ENCODE data around the gene UBE3C. TPM values are rescaled to one million over a fixed set of nuclear protein-coding genes. Genes with fewer than 3 reads are reported as not detected.

UBE3C gene
- total RNA-seq, 1 donor from 2014 or later, result 69.5 TPM

DNA sequence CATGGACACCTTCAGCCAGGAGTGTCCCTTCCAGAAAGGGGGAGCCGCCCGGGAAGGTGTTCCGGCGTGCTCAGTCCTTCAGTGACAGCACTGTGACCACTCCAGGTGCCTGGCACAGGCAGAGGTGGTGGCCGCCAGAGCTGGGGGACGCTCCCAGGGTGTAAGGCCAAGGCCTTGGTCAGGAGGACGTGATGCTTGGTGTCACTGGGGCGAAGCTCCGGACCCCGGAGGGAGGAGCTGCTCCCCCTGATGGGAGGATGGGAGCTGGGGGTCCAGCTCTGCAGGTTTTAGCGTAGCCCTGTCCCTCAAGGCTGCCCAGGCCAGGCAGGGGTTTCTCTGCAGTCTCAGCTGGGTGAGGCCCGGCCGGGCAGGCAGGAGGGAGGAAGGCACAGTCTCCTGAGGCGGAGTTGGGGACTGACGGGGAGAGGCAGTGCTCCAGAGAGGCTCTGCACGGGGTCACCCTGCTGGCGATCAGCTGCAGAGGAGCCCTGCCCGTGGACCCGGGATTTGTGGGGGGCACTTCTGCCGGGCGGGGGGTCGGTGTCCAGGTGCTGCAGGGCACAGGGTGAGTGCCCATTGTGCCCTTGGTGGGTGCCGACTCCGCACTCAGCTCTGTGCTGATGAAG is 141.6 kb downstream of the UBE3C start:
- peak overlapping the region; percentile 46 to 57 for H3K4me3 ChIP-seq
- intact Hi-C loops (cut with DNase I), result no loop called here
- DNase-seq (ENCODE audit: extremely low spot score in 2 of 2), result no peak
- no peak for TF ChIP-seq POLR2A (IDR thresholded peaks at IDR 0.05)
- TF ChIP-seq, protein P1, sequence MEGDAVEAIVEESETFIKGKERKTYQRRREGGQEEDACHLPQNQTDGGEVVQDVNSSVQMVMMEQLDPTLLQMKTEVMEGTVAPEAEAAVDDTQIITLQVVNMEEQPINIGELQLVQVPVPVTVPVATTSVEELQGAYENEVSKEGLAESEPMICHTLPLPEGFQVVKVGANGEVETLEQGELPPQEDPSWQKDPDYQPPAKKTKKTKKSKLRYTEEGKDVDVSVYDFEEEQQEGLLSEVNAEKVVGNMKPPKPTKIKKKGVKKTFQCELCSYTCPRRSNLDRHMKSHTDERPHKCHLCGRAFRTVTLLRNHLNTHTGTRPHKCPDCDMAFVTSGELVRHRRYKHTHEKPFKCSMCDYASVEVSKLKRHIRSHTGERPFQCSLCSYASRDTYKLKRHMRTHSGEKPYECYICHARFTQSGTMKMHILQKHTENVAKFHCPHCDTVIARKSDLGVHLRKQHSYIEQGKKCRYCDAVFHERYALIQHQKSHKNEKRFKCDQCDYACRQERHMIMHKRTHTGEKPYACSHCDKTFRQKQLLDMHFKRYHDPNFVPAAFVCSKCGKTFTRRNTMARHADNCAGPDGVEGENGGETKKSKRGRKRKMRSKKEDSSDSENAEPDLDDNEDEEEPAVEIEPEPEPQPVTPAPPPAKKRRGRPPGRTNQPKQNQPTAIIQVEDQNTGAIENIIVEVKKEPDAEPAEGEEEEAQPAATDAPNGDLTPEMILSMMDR (IDR thresholded peaks at IDR 0.05), result no peak
- TF ChIP-seq POLR2AphosphoS5 (IDR thresholded peaks at IDR 0.05; ENCODE audit: insufficient read depth in 1 of 2, low read depth in 1 of 2), result no peak
- H3K27ac ChIP-seq, result peak overlapping the region; percentile 72
- H3K9me3 ChIP-seq, result no peaks in the 10 kb centered on the region
- H3K4me1 ChIP-seq, result peaks cover 30% of the 10 kb centered on the region
- H3K27me3 ChIP-seq, result no peaks in the 10 kb centered on the region
- no peaks in the 10 kb centered on the region for H3K36me3 ChIP-seq

GRCh38 chr7:157281221-157281998 is 142.7 kb downstream of the UBE3C start:
- Histone ChIP-seq H3K9me3 (no peaks in the 10 kb centered on the region), H3K27me3 (no peaks in the 10 kb centered on the region), H3K27ac (peak overlapping the region; percentile 59), H3K4me3 (no peak overlapping the region), H3K4me1 (peaks cover 30% of the 10 kb centered on the region), H3K36me3 (no peaks in the 10 kb centered on the region)
- no peak for TF ChIP-seq POLR2AphosphoS5 (IDR thresholded peaks at IDR 0.05; ENCODE audit: insufficient read depth in 1 of 2, low read depth in 1 of 2)
- no peak for TF ChIP-seq POLR2A (IDR thresholded peaks at IDR 0.05)
- TF ChIP-seq, protein P1 (IDR thresholded peaks at IDR 0.05), result no peak
- intact Hi-C loops (cut with DNase I), result no loop called here
- DNase-seq (ENCODE audit: extremely low spot score in 2 of 2), result no peak

GRCh38 chr7:157282141-157282801 is 143.5 kb downstream of the UBE3C start:
- peaks cover 30% of the 10 kb centered on the region for H3K4me1 ChIP-seq
- H3K4me3 ChIP-seq, result no peak overlapping the region
- intact Hi-C loops (cut with DNase I), result no loop called here
- no peak for TF ChIP-seq POLR2AphosphoS5 (IDR thresholded peaks at IDR 0.05; ENCODE audit: insufficient read depth in 1 of 2, low read depth in 1 of 2)
- TF ChIP-seq, protein P1 (IDR thresholded peaks at IDR 0.05), result no peak
- TF ChIP-seq POLR2A (IDR thresholded peaks at IDR 0.05), result no peak
- no peaks in the 10 kb centered on the region for H3K27me3 ChIP-seq
- no peaks in the 10 kb centered on the region for H3K9me3 ChIP-seq
- DNase-seq (ENCODE audit: extremely low spot score in 2 of 2), result no peak
- H3K36me3 ChIP-seq, result no peaks in the 10 kb centered on the region
- H3K27ac ChIP-seq, result peak overlapping the region; percentile 59

DNA sequence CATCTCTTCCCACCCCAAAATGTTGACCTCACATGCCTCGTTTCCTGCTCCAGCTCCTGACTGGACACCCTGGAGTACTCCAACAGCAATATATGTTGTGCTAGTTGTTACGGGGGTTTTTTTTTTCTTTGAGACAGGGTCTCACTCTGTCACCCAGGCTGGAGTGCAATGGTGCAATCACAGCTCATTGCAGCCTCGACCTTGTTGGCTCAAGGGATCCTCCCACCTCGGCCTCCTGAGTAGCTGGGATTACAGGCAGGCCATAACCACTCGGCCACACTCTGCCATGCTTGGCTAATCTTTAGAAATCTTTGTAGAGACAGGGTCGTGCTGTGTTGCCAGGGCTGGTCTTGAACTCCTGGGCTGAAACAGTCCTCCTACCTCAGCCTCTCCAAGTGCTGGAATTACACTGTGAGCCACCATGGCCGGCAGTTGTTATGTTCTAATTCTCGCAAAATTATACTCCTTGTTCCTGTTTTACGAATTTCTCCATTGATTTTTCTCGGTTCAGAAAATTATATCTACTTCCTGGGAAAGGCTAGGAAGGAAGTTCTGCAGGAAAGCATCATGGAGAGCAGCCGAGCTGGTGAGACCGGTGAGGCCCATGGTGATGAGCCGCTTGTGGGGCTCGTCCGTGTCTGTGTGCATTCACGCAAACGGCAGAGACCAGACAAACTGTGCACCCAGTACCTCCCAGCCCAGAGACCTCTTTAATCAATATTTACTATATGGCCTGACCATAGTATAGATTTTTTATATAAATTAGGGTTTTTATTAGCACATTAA is 145.7 kb downstream of the UBE3C start:
- Histone ChIP-seq H3K27ac (no peak overlapping the region), H3K9me3 (no peaks in the 10 kb centered on the region), H3K36me3 (no peaks in the 10 kb centered on the region), H3K27me3 (no peaks in the 10 kb centered on the region), H3K4me3 (no peak overlapping the region), H3K4me1 (peaks cover 17% of the 10 kb centered on the region)
- TF ChIP-seq, protein P1 (IDR thresholded peaks at IDR 0.05), result no peak
- TF ChIP-seq POLR2A (IDR thresholded peaks at IDR 0.05) (no peak), POLR2AphosphoS5 (IDR thresholded peaks at IDR 0.05; ENCODE audit: insufficient read depth in 1 of 2, low read depth in 1 of 2) (no peak)
- DNase-seq (ENCODE audit: extremely low spot score in 2 of 2), result no peak
- intact Hi-C loops (cut with DNase I), result no loop called here

All from vagina (tissue), 2 donors.